Measurements from ENCODE around the gene MICAL3. TPM values are rescaled to one million over a fixed set of nuclear protein-coding genes. Genes with fewer than 3 reads are reported as not detected.

The MICAL3 gene
- total RNA-seq, 1 donor from 2014 or later, result 54.8 TPM

DNA sequence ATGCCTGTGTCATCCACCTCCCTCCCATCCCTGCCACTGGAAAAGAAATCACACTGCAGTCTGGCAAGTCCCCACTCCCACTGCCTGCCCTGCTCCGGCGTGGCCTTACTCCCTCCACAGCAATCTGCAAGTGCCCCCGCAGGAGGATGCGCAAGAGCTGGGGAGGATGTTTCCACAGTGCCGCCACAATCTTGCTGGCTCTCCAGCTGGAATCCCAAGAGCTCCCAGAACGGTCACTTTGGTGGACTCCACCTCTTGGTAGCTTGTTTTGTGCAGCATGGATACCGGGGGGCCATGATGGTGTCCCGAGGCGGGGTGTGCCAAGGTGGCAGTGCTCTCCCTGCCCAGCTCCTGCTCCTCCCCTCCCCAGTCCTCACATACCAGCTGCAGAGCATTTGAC lies 76.3 kb downstream of the MICAL3 start:
- TF ChIP-seq, protein P1, sequence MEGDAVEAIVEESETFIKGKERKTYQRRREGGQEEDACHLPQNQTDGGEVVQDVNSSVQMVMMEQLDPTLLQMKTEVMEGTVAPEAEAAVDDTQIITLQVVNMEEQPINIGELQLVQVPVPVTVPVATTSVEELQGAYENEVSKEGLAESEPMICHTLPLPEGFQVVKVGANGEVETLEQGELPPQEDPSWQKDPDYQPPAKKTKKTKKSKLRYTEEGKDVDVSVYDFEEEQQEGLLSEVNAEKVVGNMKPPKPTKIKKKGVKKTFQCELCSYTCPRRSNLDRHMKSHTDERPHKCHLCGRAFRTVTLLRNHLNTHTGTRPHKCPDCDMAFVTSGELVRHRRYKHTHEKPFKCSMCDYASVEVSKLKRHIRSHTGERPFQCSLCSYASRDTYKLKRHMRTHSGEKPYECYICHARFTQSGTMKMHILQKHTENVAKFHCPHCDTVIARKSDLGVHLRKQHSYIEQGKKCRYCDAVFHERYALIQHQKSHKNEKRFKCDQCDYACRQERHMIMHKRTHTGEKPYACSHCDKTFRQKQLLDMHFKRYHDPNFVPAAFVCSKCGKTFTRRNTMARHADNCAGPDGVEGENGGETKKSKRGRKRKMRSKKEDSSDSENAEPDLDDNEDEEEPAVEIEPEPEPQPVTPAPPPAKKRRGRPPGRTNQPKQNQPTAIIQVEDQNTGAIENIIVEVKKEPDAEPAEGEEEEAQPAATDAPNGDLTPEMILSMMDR (IDR thresholded peaks at IDR 0.05; ENCODE audit: unreplicated experiment), result no peak
- Mint-ChIP-seq H3K4me1 (ENCODE audit: low read depth) (peaks cover 28% of the 10 kb centered on the region), H3K36me3 (ENCODE audit: insufficient read depth) (no peaks in the 10 kb centered on the region)

GRCh38 chr22:17946662-17947367 lies 77.5 kb downstream of the MICAL3 start:
- TF ChIP-seq, protein P1 (IDR thresholded peaks at IDR 0.05; ENCODE audit: unreplicated experiment), result no peak
- H3K4me3 Mint-ChIP-seq (ENCODE audit: low read depth), result no peak overlapping the region
- H3K27me3 Mint-ChIP-seq, result no peaks in the 10 kb centered on the region
- peaks cover 28% of the 10 kb centered on the region for H3K4me1 Mint-ChIP-seq (ENCODE audit: low read depth)
- H3K9me3 Mint-ChIP-seq (ENCODE audit: low read depth), result no peaks in the 10 kb centered on the region
- no peak overlapping the region for H3K27ac Mint-ChIP-seq
- no peak for DNase-seq (ENCODE audit: low spot score, unreplicated experiment)
- H3K36me3 Mint-ChIP-seq (ENCODE audit: insufficient read depth), result no peaks in the 10 kb centered on the region

More for the DNA sequence above, 76.3 kb downstream of the MICAL3 start:
- no peak for DNase-seq (ENCODE audit: low spot score, unreplicated experiment)
- Mint-ChIP-seq H3K9me3 (ENCODE audit: low read depth) (no peaks in the 10 kb centered on the region), H3K4me3 (ENCODE audit: low read depth) (no peak overlapping the region), H3K27ac (no peak overlapping the region), H3K27me3 (no peaks in the 10 kb centered on the region)

DNA sequence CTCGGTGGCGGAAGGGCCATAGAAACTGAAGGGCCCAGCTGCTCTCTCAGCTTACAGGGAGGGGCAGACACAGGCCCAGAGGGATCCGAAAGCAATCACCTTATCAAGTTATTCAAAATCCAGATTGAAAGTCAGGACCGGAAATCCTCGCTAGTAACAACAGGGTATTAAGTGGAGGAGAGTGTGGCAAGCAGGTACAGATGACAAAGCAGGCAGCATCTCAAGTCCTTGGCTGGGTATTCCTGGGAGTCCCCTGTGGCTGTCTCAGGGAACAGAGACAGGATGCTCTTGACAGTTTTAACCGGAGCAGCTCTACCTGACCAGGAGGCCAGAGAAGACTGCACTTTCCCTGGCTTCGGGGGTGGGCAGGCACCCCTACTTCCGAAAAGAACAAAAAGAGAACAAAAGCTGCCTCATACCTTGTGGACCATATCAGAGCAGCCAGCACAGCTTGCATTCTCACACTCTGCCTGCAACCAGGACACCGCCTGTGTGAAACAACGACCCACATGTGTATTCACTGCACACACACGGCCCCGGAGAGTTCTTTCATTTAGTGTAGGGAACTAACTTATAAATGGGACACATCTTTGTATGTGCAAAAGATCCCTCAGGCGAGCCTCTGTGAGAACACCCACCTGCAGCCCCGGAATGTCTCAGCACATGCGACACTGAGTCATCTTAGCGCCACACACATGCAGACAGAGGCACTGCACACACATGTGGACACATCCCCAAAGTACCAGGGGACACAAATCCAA lies 78.3 kb downstream of the MICAL3 start:
- Mint-ChIP-seq H3K9me3 (ENCODE audit: low read depth) (no peaks in the 10 kb centered on the region), H3K4me3 (ENCODE audit: low read depth) (no peak overlapping the region), H3K36me3 (ENCODE audit: insufficient read depth) (no peaks in the 10 kb centered on the region), H3K27me3 (no peaks in the 10 kb centered on the region), H3K4me1 (ENCODE audit: low read depth) (peaks cover 24% of the 10 kb centered on the region), H3K27ac (no peak overlapping the region)
- DNase-seq (ENCODE audit: low spot score, unreplicated experiment), result no peak
- TF ChIP-seq, protein P1 (IDR thresholded peaks at IDR 0.05; ENCODE audit: unreplicated experiment), result no peak

DNA sequence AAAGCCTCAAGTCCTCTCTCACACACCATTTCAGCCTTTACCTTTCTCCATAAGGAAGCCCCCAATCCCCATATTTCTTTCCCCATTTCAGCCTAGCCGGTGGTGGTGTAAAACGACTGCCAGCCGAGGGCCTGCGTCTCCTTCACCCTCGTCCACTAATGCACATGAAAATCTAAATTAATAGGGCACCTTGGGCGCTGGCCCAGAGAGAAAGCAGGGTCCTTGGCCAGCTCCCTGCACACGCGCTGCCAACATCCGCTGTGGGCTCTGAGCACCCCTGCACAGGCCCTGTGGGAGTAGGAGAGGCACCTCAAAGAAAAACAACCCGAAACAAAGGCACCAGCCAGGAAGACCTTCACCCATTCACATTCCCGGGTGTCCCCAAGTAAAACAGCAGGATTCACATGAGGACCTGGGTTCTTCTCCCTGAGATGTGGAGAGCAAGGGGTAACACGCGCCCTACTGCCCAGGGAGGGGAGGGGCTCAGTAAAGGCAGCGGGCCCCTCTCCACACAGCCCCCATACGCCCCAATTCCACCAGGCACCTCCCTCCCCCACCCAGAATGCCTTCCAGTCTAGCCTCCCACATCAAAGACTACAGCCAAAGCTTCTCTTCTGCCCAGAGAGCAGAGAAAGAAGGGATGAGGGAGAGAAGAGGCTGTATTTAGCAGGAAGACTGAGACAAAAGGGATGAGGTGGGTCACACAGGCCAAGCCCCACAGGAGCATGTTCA lies 79.0 kb downstream of the MICAL3 start:
- no peak overlapping the region for H3K4me3 Mint-ChIP-seq (ENCODE audit: low read depth)
- no peaks in the 10 kb centered on the region for H3K9me3 Mint-ChIP-seq (ENCODE audit: low read depth)
- peaks cover 20% of the 10 kb centered on the region for H3K4me1 Mint-ChIP-seq (ENCODE audit: low read depth)
- H3K27me3 Mint-ChIP-seq, result no peaks in the 10 kb centered on the region
- peak overlapping the region; percentile 44 for H3K27ac Mint-ChIP-seq
- TF ChIP-seq, protein P1 (IDR thresholded peaks at IDR 0.05; ENCODE audit: unreplicated experiment), result no peak
- DNase-seq (ENCODE audit: low spot score, unreplicated experiment), result no peak
- no peaks in the 10 kb centered on the region for H3K36me3 Mint-ChIP-seq (ENCODE audit: insufficient read depth)

DNA sequence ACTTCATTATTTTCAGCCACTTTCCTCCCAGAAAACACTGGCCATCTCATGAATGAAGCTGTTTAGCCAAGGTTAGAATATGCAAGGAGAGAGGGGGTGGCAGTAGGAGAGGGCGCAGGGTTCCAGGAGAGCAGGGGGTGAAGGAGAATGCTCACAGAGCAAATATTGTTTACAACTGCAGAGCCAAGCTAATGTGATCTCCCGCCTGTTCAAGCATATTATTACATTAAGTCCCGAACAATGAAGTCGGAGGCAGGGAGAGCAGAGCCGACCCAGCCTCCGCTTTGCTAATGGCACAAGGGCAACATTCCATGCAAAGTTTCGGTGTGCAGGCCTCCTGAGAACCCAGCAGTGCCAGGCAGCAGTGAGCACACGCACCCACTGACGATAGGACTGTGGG lies 80.1 kb downstream of the MICAL3 start:
- TF ChIP-seq, protein P1 (IDR thresholded peaks at IDR 0.05; ENCODE audit: unreplicated experiment), result no peak
- no peak for DNase-seq (ENCODE audit: low spot score, unreplicated experiment)
- H3K4me3 Mint-ChIP-seq (ENCODE audit: low read depth), result no peak overlapping the region
- H3K27me3 Mint-ChIP-seq, result no peaks in the 10 kb centered on the region
- H3K27ac Mint-ChIP-seq, result peak overlapping the region; percentile 90
- H3K36me3 Mint-ChIP-seq (ENCODE audit: insufficient read depth), result no peaks in the 10 kb centered on the region
- H3K9me3 Mint-ChIP-seq (ENCODE audit: low read depth), result no peaks in the 10 kb centered on the region
- peaks cover 19% of the 10 kb centered on the region for H3K4me1 Mint-ChIP-seq (ENCODE audit: low read depth)
